CD4-positive, alpha-beta T cell treated with Interleukin-17A for 1 hour (primary cell): ENCODE data around the gene TBL1X.
"Not testable (repeated sequence)": the region's sequence is repeated elsewhere in the genome, so short reads cannot be mapped to it uniquely, and the experiment has no call there.

Experiments used
- DNase-seq: peaks from one replicate; pipeline ENCODE4 v3.0.0-alpha.2; 2020

Gene TBL1X

GRCh38 chrX:9724711-9725110 lies 259.9 kb downstream of the TBL1X start:
- DNase-seq, result no peak

GRCh38 chrX:9728261-9728660 lies 263.4 kb downstream of the TBL1X start:
- DNase-seq, result no peak

GRCh38 chrX:9729171-9729885 lies 264.5 kb downstream of the TBL1X start:
- no peak for DNase-seq

GRCh38 chrX:9730078-9730477 lies 265.2 kb downstream of the TBL1X start:
- no peak for DNase-seq

GRCh38 chrX:9730752-9731151 lies 265.9 kb downstream of the TBL1X start:
- no peak for DNase-seq

GRCh38 chrX:9737363-9737762 lies 272.5 kb downstream of the TBL1X start:
- DNase-seq, result no peak

- DNase-seq, result no peak
Measured at GRCh38 chrX:9738151-9738550, 273.3 kb downstream of the TBL1X start.

GRCh38 chrX:9739130-9739529 lies 274.3 kb downstream of the TBL1X start:
- DNase-seq, result no peak

- no peak for DNase-seq
Measured at GRCh38 chrX:9745417-9746115, 280.7 kb downstream of the TBL1X start.

- no peak for DNase-seq
Measured at GRCh38 chrX:9746148-9746888, 281.5 kb downstream of the TBL1X start.

GRCh38 chrX:9747644-9748043 lies 282.8 kb downstream of the TBL1X start:
- no peak for DNase-seq

- DNase-seq, result no peak
Measured at GRCh38 chrX:9749146-9749692, 284.4 kb downstream of the TBL1X start.

- no peak for DNase-seq
Measured at GRCh38 chrX:9757366-9757765, 292.5 kb downstream of the TBL1X start.

- DNase-seq, result no peak
Measured at GRCh38 chrX:9758021-9758638, 293.3 kb downstream of the TBL1X start.

- no peak for DNase-seq
Measured at GRCh38 chrX:9759337-9759736, 294.5 kb downstream of the TBL1X start.

GRCh38 chrX:9765072-9765736 lies 300.3 kb downstream of the TBL1X start:
- DNase-seq, result no peak

GRCh38 chrX:9765737-9766097 lies 300.9 kb downstream of the TBL1X start, which contains the start of gene GPR143:
TSS of gene GPR143 (minus strand) at chrX:9765847. CDS start at chrX:9765817, 30 bp downstream.
- no peak for DNase-seq

- DNase-seq, result no peak
Measured at GRCh38 chrX:9767375-9767774, 302.5 kb downstream of the TBL1X start.

- DNase-seq, result not testable (repeated sequence)
Measured at GRCh38 chrX:9768321-9768839, 303.5 kb downstream of the TBL1X start.

GRCh38 chrX:9770319-9770718 lies 305.5 kb downstream of the TBL1X start:
- DNase-seq, result no peak

- DNase-seq, result no peak
Measured at GRCh38 chrX:9772943-9773342, 308.1 kb downstream of the TBL1X start.

- DNase-seq, result no peak
Measured at GRCh38 chrX:9775930-9776329, 311.1 kb downstream of the TBL1X start.
